GM21515 (cell line): ENCODE measurements around the gene NEK9.

Experiments used
- ATAC-seq: cut with Tn5 transposase; IDR thresholded peaks from one replicate; pipeline ENCODE4 v1.9.1; 2021; ENCODE audit not compliant: unreplicated experiment

The NEK9 gene

GRCh38 chr14:75042035-75042434, 84.8 kb downstream of the NEK9 start:
- no peak for ATAC-seq

DNA sequence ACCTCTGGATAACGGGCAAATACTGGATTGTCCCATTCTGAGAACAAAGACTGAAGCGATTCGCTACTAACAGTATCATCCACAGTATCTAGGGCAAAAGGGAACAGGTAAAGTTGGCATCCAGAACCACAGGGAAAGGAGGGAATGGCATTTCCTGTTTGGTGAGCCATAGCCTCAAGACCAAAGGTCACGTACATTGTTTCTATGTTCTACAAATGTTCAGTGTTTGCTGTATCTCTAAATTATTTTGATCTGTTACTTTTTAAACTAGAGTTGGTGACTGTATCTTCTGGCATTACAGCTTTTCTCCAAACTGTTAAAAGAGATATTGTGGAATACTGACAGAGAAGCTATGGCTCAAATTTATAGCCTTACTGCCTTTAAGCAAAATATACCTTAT, 85.2 kb downstream of the NEK9 start:
- ATAC-seq: no peak

GRCh38 chr14:75040959-75041358, 85.9 kb downstream of the NEK9 start:
- ATAC-seq: no peak

DNA sequence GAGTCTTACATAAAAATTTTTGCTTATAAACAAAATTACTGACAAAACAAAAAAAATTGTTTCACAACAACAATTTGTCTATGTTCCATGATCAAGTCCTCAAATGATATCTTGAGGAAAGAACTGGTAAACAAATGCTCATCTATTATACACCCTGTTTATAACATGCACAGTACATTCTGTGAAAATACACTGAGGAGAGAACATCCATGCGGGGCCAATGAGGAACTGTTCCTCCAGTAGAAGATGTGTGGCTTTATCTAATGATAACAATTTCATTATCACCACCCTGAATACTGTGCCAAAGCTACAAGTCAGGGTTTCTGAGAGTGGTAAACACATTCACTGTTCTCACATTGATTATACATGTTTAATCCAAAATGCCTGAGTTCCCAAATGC, 86.3 kb downstream of the NEK9 start:
- ATAC-seq: no peak

DNA sequence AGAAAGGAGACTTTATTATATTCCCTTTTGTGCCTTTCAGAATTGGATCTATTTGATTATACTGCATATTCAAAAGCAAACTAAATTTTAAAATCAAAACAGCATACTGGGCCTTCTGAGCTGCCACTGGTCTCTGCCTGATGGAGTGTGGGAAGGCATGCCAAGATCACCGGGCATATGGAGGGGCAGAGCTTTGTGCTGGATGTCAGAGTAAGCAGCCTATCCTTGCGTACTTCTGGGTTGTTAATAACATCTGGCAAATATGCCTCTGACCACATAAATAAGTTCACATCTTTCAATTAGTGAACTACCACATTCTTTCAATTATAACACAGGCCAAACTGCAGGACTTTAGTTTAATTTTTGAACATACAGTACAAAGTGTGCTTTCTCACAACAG, 93.9 kb downstream of the NEK9 start:
- ATAC-seq: no peak

DNA sequence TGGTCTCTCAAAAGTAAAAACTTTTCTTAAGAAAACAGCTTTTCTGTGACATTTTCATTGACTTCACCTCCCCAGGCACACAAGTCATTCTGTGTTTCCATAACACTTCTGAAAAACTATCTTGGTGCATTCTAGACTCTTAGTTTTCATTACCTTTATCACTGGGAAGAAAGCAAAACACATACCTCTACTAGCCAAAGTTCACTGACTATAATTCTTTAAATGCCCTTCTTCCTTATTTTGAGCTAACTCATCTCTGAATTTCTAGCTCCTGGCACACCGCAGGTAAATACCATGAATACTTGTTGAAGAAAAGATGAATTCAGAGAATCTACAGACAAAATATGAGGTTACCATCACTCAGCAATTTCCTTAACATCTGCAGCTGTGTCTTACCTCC, 96.7 kb downstream of the NEK9 start:
- no peak for ATAC-seq
